Measurements from ENCODE around the gene TTLL9. TPM values are rescaled to one million over a fixed set of nuclear protein-coding genes. Genes with fewer than 3 reads are reported as not detected.

The TTLL9 gene
- polyA plus RNA-seq, 1 of the 3 experiments (the other 2 are of a cell fraction): 0.23 TPM

DNA sequence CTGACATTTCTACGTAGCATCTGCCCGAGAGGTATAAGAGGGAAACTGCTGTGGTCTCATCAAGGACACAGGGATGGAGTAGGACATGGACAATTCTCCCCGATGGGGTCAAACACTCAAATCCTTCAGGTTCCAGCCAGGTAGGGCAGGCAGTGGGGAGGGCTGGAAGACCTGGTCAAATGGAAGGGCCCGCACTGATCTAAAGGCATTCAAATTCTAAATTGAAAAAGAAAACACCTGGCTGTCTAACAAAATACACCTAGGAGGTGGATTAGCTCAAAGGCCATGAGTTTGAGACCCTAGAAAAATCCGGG, 8.3 kb upstream of the TTLL9 start:
- Histone ChIP-seq H3K4me3 (ENCODE audit: low read depth in 2 of 2, low read length in 1 of 2) (peak overlapping the region; percentile 32 to 63; a peak in 3 of 4 replicates), H3K4me2 (peak overlapping the region; percentile 94), H3K27me3 (ENCODE audit: insufficient read depth) (no peaks in the 10 kb centered on the region), H3K27ac (ENCODE audit: low read depth in 2 of 2, low read length in 1 of 2) (peak overlapping the region in 1 of 2 experiments; percentile 82; a peak in 2 of 4 replicates), H3K9me2 (no peaks in the 10 kb centered on the region), H3F3A (replicated peaks; ENCODE audit: insufficient read depth) (no peaks in the 10 kb centered on the region), H4K20me1 (ENCODE audit: insufficient read depth) (no peaks in the 10 kb centered on the region), H3K9ac (no peak overlapping the region), H2AFZ (ENCODE audit: low read depth) (no peak overlapping the region), H3K4me1 (ENCODE audit: control insufficient read depth in 1 of 2, insufficient read depth in 2 of 2, low read depth in 1 of 2, low read length in 1 of 2) (peaks cover 0 to 21% of the 10 kb centered on the region in 2 experiments; a peak in 2 of 4 replicates), H3K79me2 (ENCODE audit: insufficient read depth) (no peaks in the 10 kb centered on the region), H3K36me3 (replicated peaks in 1 of 2; ENCODE audit: control insufficient read depth in 1 of 2, insufficient read depth in 2 of 2, low read length in 1 of 2) (no peaks in the 10 kb centered on the region), H3K9me3 (no peaks in the 10 kb centered on the region)
- TF ChIP-seq JUND (IDR thresholded peaks at IDR 0.05) (no peak), MXI1 (IDR thresholded peaks at IDR 0.05; ENCODE audit: low read depth, low read length) (no peak), SMC3 (IDR thresholded peaks at IDR 0.05; ENCODE audit: low read depth, low read length) (no peak), TEAD4 (IDR thresholded peaks at IDR 0.05; ENCODE audit: borderline replicate concordance, insufficient read depth) (no peak)
- CTCF ChIA-PET: interaction anchor here (1.1 to 4.9 kb wide), 6 partner anchors 9 to 169 kb away, joined by 4 to 36 read pairs (median 12); partner anchors contain the start of gene FOXS1
- WGBS (ENCODE audit: low lambda C conversion rate): 80% methylated on average over 5 of the region's 5 CpGs
- DNase-seq: no peak
- POLR2A ChIA-PET: interaction anchor here (1.8 kb wide), 1 partner anchor 9 kb away, joined by 6 read pairs; no protein-coding TSS in a partner anchor

DNA sequence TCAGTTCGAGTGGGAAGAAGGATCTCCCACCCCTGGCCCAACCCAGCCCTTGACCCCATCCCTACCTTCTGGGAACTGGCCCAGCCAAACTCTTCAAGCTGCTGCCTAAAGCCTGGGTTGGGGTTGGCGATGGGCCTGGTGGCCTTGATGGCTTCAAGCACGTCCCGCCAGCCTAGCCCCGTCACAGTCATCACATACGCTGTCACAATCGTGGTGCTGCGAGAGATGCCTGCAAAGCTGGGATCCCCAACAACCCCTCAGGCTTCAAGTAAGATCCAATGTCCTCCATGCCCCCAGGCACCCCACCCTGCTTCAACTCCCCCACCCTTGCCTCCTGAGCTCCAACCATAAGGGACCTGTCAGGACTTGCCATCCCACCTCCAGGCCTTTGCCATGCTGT, 7.9 kb upstream of the TTLL9 start:
- Histone ChIP-seq H3K9me3 (no peaks in the 10 kb centered on the region), H3K4me2 (no peak overlapping the region), H3K4me1 (ENCODE audit: control insufficient read depth in 1 of 2, insufficient read depth in 2 of 2, low read depth in 1 of 2, low read length in 1 of 2) (peaks cover 0 to 21% of the 10 kb centered on the region in 2 experiments; a peak in 2 of 4 replicates), H3F3A (replicated peaks; ENCODE audit: insufficient read depth) (no peaks in the 10 kb centered on the region), H3K27ac (ENCODE audit: low read depth in 2 of 2, low read length in 1 of 2) (peak overlapping the region in 1 of 2 experiments; percentile 82; a peak in 1 of 4 replicates), H2AFZ (ENCODE audit: low read depth) (no peak overlapping the region), H3K79me2 (ENCODE audit: insufficient read depth) (no peaks in the 10 kb centered on the region), H3K36me3 (replicated peaks in 1 of 2; ENCODE audit: control insufficient read depth in 1 of 2, insufficient read depth in 2 of 2, low read length in 1 of 2) (no peaks in the 10 kb centered on the region), H4K20me1 (ENCODE audit: insufficient read depth) (no peaks in the 10 kb centered on the region), H3K9me2 (no peaks in the 10 kb centered on the region), H3K4me3 (ENCODE audit: low read depth in 2 of 2, low read length in 1 of 2) (no peak overlapping the region), H3K27me3 (ENCODE audit: insufficient read depth) (no peaks in the 10 kb centered on the region), H3K9ac (no peak overlapping the region)
- TF ChIP-seq NFIC (IDR thresholded peaks at IDR 0.05; ENCODE audit: borderline replicate concordance): no peak
- 98% methylated on average over 8 of the region's 8 CpGs for WGBS (ENCODE audit: low lambda C conversion rate)
- DNase-seq: no peak
- CTCF ChIA-PET: interaction anchor here (1.1 to 4.9 kb wide), 7 partner anchors 10 to 169 kb away, joined by 4 to 36 read pairs (median 16); partner anchors contain the start of genes FOXS1 and PDRG1
- POLR2A ChIA-PET: interaction anchor here (1.8 kb wide), 1 partner anchor 9 kb away, joined by 6 read pairs; no protein-coding TSS in a partner anchor

DNA sequence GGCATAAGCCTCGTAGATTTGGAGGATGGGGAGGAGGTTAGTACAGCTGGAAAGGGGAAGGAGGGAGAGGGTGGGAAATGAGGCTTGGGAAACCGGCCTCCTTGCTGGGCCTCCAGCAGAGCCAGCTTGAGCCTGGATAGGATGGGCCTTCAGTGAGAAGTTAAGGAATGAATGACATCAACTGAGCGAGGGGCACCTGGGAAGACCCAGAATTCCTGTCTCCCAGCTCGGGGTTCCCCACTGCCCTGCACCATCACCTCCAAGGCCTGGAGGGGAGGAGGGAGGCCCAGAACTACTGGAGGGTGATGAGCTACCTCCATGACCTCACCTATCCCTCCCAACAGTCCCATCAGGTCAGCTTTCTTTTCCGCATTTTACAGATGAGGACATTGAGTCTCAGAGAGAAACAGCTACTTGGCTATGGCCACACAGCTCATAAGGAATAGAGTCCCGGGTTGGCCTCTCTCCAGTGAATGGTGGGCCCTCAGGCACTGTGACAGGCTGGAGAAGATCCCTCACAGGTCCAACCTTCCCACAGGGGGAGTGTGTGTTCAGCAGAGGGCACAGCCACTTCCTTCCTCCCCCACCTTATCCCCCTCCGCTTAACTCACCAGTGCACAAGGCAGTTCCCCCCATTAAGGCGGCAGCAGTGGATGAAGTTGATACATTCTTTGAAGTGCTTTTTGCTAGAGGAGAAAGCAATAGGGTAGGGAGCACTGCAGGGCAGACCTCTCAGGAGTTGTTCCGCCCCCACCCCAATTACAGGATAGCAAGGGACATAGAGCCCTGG, 6.9 kb upstream of the TTLL9 start:
- no peak for DNase-seq
- WGBS (ENCODE audit: low lambda C conversion rate): 64% methylated on average over 6 of the region's 9 CpGs
- no peak for TF ChIP-seq POLR2AphosphoS5 (IDR thresholded peaks at IDR 0.05; ENCODE audit: low read depth, low read length)
- TF ChIP-seq FOXJ3 (CRISPR knock-in tag; IDR thresholded peaks at IDR 0.05): no peak
- no peak for TF ChIP-seq TCF12 (IDR thresholded peaks at IDR 0.05)
- TF ChIP-seq, protein P1, sequence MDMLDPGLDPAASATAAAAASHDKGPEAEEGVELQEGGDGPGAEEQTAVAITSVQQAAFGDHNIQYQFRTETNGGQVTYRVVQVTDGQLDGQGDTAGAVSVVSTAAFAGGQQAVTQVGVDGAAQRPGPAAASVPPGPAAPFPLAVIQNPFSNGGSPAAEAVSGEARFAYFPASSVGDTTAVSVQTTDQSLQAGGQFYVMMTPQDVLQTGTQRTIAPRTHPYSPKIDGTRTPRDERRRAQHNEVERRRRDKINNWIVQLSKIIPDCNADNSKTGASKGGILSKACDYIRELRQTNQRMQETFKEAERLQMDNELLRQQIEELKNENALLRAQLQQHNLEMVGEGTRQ (IDR thresholded peaks at IDR 0.05; ENCODE audit: borderline replicate concordance, low read depth, low read length): no peak
- H4K20me1 ChIP-seq (ENCODE audit: insufficient read depth): no peaks in the 10 kb centered on the region
- peaks cover 5% of the 10 kb centered on the region for H3F3A ChIP-seq (replicated peaks; ENCODE audit: insufficient read depth)
- no peak overlapping the region for H3K4me2 ChIP-seq
- no peak overlapping the region for H2AFZ ChIP-seq (ENCODE audit: low read depth)
- H3K27me3 ChIP-seq (ENCODE audit: insufficient read depth): no peaks in the 10 kb centered on the region
- no peak overlapping the region for H3K27ac ChIP-seq (ENCODE audit: low read depth in 2 of 2, low read length in 1 of 2)
- H3K9me3 ChIP-seq: no peaks in the 10 kb centered on the region
- H3K79me2 ChIP-seq (ENCODE audit: insufficient read depth): no peaks in the 10 kb centered on the region
- CTCF ChIA-PET: interaction anchor here (1.1 to 4.9 kb wide), 6 partner anchors 11 to 168 kb away, joined by 4 to 36 read pairs (median 16); partner anchors contain the start of genes FOXS1 and PDRG1
- POLR2A ChIA-PET: no interaction called here
- H3K9me2 ChIP-seq: no peaks in the 10 kb centered on the region
- H3K36me3 ChIP-seq (replicated peaks in 1 of 2; ENCODE audit: control insufficient read depth in 1 of 2, insufficient read depth in 2 of 2, low read length in 1 of 2): no peaks in the 10 kb centered on the region
- no peak overlapping the region for H3K4me3 ChIP-seq (ENCODE audit: low read depth in 2 of 2, low read length in 1 of 2)
- H3K9ac ChIP-seq: no peak overlapping the region
- H3K4me1 ChIP-seq (ENCODE audit: control insufficient read depth in 1 of 2, insufficient read depth in 2 of 2, low read depth in 1 of 2, low read length in 1 of 2): peaks cover 0 to 24% of the 10 kb centered on the region in 2 experiments; a peak in 2 of 4 replicates

All from SK-N-SH (cell line).